Activated CD8-positive, alpha-beta memory T cell treated with anti-CD3 and anti-CD28 coated beads, Interleukin-2, amount 50 U/mL, for 24 hours (primary cell): ENCODE measurements around the gene SULF2.
"Not testable (repeated sequence)": the region's sequence is repeated elsewhere in the genome, so short reads cannot be mapped to it uniquely, and the experiment has no call there.

Source experiments
- DNase-seq: peaks from one replicate; pipeline ENCODE4 v3.0.0-alpha.2; 2020; ENCODE audit errors: extremely low read depth

Gene SULF2

DNA sequence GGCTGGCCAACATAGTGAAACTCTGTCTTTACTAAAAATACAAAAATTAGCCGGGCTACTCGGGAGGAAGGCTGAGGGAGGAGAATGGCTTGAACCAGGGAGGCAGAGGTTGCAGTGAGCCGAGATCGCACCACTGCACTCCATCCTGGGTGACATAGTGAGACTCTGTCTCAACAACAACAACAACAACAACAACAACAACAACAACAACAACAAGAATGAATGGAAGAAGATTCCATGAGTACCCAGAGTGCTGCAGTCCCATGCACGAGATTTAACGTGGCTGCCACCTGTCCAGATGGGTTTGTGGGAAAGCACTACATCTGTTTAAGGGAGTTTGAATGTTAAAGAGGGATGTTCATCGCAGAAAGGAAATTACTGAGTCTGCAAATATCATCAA, 19.7 kb upstream of the SULF2 start:
- DNase-seq, result not testable (repeated sequence)

DNA sequence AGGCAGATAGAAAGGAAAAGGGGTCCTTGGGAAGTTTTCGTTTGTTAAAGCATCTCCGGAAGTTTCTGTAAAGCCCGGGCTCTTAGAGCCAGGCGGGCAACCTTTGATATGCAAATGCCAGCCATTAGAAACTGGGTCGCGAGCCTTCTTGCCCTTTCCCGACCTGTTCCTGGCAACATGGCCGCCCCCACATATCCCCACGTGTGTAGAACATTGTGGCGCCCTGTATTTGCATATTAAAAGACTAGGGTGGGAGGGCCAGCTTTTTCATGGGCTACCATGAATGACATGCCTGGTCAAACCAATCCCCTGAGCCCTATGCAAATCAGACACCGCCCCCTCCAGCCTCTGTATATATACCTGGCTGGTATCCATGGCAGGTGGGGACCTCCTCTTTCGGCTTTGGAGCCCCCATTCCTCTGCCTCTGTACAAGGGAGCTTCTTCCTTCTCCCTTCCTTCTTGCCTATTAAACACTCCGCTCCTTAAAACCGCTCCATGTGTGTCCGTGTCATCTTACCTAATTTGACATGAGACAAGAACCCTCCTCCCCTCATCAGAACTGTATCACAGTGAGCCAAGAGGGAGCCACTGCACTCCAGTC, 19.0 kb upstream of the SULF2 start:
- not testable (repeated sequence) for DNase-seq

DNA sequence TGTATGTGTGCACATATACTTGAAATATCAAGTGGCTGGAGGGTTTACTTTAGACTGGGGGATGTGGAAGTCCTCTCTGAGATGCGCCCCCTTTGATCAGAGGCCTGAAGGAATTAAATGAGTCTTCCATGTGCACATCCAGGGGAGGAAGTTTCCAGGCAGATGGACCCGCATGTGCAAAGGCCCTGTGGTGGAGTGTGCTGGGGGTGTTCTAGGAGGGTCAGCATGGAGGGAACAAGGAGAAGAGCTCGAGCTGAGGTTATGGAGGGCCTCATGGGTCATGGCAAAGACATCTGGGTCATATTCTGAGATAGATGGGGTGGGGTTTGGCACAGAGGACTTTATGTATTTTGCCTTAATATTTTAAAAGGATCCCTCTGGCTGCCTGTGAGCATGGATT, 17.7 kb upstream of the SULF2 start:
- no peak for DNase-seq

DNA sequence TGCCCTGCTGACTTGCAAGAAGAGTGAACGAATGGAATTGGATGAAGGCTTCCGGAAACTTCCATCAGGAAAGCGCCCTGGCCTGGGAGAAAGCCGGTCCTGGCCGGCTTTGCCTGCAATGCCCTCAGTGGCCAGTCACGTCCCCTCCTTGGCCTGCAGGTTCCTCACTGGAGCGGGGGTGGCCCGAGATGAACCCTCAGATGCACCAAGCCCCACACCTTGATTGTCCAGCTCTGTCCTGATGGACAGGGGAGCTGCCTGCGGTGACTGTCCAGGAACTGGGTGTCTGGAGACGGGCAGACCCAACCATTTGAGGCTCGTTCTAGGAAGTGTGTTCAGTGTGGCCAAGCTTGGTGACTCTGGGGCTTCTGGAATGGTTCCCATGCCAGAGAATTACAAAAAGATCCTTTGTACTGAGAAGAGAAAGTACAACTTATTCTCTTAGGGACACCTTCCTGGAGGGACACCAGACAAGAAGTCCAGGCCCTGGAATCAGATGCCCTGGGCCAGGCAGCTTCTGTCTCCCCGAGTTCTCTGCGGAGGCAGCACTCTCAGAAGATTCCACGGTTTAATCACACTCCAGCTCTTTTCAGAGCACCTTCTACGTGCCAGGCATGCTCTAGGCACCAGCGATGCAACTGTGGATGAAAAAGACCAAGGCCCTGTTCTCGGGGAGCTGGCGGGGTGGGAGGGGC, 17.1 kb upstream of the SULF2 start:
- DNase-seq, result no peak

DNA sequence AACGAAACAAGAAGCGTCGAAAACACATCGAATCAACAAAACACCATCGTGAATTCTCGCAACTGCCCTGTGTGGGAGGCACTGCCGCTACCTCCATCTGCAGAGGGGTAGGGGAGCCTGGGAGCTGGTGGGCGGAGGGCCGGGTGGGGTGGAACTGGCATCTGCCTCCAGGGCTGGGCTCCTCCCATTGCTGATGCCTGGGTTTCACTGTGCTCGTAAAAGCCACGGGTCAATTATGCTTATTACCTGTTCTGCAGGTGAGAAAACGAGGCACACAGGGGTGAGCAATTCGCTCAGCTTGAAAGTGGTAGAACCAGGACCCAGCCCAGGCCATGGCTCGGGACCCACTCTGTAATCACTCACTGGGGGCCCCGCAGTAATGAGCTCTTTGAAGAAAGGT, 16.5 kb upstream of the SULF2 start:
- no peak for DNase-seq

DNA sequence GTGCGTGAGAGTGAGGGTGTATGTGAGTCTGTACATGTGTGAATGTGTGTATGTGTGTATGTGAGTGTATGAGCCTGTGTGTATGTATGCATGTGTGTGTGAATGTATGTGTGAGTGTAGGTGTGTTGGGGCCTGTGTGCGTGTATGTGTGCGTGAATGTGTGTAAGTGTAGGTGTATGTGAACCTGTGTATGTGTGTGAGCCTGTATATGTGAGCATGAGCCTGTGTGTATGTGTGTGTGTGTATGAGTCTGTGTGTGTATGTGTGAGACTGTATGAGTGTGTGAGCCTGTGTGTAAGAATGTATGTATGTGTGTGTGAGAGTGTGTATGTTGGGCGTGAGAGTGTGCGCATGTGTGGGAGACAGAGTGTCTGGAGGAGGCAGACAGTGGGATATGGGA, 15.8 kb upstream of the SULF2 start:
- no peak for DNase-seq

DNA sequence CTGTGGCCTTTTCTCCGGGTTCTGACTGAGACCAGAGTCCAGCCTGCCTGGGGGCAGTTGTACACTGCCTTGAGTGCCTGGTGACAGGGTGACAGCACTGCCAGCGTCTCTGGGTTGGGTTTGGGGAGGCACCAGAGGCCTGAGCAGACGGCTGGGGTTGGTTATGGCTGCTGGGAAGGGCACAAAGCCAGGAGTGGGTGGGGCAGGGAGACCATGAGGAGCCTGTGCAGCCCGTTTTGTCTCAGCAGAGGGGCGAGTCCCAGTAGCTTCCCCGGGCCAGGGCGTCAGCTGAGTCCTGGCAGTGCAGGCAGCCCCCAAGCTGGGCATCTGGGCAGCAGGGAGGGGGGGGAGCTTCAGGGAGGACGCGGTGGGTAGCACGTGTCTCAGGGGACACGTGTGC, 15.3 kb upstream of the SULF2 start:
- DNase-seq, result no peak

DNA sequence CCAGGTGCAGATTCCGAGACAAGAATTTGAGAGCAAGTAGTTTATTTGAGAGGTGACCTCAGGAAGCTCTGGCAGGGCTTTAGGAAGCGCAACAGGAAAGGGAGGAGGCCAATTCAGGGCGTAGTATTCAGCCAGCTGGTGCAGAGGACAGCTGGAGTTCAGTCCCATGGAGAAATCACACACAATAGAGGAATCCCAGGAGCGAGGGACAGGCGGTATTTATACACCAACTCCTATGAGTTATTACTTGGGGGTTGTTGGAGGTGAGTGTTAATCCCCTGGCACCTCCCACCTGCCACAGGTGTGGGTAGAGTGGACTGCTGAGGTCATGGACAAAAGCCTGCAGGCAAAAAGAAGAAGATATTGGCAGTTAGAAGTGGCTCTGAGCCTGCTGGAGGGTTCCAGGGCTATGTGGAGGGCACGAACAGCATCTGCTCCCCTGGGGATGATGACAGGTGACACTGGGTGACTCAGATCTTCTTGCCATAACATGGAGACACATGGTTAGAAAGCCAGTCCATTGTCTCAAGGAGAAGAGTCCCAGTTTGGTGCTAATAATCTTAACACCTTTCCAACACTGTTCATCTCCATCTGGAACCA, 13.9 kb upstream of the SULF2 start:
- no peak for DNase-seq

DNA sequence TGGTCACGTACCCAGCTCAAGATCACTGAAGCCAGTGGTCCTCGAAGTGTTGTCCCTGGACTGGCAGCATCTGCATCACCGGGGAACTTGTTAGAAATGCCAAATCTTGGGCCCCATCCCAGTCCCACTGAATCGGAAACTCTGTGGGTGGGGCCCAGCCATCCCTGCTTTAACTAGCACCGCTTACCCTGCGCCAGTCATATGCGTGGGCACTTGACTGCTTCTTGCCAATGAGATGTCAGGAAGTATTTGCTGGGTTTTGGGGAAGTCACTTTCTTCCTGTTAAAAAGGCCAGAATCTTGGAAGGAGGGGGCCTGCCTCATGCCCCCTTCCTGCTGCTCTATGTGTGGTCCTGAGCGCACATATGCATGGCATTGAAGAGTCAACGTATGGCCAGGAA, 11.7 kb upstream of the SULF2 start:
- no peak for DNase-seq

DNA sequence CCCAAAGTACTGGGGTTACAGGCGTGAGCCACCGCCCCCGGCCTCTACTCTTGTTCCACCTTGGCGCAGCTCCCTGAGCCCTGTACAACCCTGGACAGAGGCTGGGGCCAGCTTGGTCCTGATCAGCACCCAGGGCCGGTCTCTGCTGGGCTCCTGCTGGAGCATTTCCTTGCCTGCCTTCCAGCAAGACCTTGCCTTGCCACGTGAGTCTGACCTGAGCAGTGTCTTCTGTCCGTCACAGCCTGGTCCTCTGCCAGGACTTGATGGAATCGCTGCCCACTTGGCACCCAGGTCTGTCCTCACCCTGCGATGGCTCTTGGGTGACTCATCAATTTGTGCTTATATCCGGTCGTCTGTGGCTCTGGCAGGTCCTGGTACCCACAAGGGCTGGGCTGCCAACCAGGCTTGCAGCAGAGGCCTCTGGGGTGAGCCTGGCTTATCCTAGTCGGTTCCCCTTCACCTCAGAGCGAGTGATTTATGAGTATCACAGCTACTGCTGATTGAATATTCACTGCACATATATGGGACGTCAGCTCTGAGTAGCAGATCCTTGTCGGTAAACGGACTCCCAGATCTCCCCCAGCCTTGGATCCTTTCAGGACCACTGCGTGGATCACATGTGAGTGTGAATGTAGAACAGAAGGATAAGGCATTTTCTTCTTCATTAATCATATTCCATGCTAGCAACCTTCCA, 10.1 kb upstream of the SULF2 start:
- DNase-seq, result no peak

DNA sequence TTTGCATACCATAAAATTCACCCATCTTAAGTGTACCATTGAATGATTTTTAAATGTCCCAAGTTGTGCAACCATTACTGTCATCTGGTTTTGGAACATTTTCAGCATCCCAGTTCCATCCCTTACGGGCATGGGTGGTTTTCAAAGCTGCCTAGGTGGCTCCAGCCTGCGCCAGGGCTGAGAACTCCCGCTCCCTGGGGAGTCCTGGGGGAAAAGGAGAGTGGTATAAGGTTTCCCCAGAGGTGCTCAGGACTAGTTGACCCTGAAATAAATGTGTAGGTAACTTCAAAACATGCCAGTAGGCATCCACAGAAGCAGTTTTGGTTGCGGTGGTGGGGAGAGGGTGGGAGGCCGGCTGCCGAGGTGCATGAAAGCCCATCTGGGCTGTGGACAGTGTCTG, 9.0 kb upstream of the SULF2 start:
- not testable (repeated sequence) for DNase-seq

DNA sequence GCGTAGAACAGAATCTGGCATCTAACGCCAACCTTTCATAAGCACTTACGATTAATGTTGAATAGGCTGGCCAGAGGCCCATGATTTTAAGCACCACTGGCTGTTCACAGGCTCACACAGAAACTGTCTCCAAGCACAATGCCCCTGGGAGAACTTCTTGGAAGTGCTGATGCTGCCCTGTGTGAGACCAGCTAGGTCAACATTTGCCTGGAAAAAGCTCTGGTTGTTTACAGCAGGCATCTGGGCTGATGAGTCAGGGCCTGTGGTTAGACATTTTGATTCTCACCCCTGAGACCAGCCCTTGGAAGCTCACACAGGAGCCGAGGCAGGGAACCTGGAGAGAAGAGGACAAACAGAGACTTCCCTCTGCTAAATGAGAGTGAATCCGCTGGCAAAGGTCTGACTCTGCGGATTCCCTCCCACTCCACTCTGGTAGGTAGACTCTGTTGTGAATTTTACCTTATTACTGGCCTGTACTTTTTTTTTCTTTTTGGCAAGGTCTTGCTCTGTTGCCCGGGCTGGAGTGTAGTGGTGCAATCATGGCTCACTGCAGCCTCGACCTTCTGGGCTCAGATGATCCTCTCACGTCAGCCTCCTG, 6.8 kb upstream of the SULF2 start:
- DNase-seq, result no peak

DNA sequence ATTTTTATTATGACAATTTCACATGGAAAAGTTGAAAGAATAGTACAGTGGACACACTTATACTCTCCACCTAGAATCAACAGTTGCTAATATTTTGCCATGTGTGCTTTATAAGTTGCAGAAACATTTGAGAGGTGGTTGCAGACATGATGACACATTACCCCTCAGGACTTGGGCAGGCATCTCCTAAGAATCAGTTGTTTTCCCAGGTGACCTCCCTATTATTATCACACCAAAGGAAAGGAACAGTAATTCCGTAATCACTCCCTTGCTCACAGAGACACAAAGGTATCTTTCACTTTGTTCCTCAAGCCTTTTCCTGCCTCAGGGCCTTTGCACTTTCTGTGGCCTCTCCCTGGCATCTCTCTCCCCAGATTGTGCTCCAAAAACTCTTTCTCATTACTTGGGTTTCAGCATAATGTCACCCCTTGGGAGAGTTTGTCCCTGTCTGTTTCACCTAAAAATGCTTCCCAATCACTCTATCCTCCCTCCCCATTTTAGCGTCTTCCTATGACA, 5.9 kb upstream of the SULF2 start:
- DNase-seq, result no peak

DNA sequence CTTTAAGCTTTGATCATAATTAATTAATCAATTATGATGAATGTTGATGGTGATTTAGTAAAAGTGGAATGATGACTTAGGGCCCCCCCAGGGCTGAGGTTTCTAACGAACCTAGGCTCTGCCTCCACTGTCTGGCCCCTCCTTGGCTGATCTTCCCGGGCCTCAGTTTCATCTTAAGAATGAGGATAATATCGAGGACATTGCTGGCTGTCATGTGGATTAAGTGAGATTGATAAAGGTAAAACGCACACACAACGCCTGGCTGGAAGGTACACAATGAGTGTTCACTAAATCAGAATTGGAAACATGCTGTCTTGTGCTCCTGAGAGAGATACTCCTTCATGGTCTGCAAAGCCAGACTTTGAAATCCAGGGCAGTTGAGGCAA, 5.3 kb upstream of the SULF2 start:
- DNase-seq, result no peak

DNA sequence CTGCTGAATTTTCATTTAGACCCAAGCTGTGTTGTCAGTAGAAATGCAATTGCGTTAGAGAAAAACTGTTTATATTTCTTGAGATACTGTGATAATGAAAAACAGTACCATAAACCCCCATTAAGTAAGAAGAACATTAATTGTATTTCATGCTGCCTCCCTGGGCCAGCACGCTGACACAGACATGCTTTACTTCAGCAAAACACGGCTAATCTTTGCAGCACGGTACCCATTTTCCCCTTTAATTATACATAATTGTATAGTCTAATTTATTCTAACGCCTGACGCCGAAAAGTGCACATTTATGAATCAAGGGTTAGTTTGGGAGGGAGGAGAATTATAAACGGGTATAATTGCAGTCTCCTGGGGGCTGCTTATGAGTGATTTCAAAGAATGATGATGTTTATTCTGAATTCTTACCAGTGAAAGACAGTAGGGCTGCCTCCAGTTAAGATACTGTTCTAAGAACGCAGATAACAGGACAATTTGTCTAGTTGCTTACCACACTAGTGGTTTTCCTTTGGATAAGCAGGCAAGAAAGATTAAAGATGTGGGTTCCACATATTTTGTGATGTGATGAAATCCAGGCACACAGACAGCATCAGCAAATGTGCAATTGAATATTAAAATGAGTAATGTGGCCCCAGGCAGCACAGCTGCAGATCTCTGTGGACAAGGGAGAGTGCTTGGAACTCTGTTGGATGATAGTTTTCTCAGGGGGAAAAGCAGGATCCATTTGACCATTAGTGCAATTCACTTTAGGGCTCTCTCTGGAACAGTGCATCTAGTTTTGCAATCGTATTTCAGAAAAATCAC, 4.7 kb upstream of the SULF2 start:
- DNase-seq, result no peak

DNA sequence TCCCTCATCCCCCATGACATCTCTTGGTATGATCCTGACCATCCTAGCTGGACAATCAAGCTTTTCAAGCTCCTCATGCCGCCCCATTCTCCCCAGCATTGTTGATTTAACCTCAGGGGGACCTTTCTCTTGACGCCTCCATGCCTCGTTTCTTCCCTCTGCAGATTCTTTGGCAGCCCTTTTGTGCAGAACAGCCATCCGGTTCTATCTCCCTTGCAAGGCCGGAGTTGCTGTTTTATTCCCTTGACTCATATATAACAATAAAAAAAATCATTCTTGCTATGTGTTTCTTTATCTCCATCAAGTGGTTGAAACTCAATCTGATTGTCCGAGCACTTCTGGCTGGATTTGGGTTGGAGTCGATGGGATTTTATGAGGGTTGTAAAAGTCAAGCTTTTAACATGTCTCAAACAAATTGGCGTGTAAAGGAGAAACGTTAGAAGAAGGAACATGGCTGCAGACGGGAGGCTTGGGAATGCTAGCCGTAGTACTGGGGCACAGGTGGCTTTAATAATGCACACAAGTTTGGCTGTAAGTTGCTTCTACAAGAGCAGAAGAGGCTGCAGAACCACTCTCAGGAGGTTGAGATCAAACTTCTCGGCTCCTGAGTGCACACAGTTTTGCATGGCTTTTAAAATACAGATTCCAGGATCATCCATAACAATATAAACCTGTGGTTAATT, 3.9 kb upstream of the SULF2 start:
- no peak for DNase-seq

DNA sequence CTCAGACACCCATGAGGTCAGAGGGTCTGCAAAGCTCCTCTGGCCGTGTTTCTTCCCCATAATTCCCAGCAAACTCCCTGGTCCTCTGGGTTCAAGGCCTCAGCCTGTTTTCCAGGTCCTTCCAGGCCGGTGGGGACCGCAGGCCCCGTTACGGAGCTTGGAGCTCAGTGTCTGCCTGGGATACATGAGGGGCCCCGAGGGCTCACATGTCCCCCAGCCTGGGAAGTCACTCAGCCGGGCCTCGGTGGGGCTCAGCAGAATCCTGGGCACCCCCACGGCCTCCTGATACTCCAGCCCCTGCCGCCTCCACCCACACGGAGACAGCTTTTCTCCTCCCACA, 3.4 kb upstream of the SULF2 start:
- no peak for DNase-seq

DNA sequence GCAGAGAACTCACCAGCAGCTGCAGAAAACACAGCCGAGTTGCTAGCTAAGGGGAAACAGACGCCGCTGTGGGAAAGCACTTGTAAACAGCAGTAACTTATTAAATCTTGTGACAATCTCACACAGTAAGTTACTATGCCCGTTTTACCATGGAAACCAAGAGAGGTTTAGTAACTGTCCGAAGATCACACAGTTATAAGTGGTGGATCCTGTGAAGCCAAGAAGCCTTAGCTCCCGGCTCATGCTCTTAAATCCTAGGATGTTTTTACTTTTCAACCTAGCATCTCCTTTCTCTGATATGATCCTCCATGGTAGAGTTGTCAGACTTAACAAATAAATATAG, 1.5 kb upstream of the SULF2 start:
- no peak for DNase-seq

DNA sequence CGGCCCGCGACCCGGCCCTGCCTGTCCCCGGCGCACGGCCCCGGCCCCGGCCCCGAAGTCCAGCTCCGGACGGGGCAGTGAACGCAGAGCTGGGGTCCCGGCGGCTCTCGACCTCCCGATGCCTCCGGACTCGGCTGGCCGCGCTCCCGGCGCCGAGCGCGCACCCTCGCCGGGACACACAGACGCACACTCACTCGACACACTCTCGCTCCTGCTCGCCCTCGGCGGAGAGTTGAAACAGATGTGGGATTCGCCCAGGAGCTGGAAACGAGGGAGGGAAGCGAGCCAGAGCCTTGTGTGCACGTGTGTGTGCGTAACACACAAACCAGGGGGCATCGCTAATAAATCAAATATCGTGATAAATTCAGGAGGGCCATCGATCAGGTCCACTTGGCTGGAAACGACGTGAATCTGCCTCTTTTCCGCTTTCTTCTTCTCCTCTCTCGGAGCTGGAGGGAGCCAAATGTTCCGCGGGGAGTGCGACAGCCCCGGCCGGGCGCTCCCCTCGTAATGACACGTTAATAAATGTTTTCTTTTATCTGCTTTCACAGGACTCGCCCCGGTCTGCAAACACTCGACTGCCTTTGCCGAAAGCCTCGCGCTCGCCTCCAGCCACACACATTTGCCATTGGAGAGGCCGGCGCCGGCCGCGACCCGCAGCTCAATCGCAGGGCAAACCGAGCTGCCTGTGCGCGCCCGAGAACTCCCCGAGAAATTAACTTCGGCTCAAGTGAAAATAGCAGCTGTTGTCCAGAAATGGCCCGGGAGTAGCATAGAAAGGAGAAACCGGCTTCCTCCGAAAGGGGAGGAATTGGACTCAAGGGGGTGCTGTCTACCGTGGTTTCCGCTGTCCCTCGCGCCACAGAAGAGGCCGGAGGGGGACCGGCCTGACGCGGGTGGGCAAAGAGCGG, 828 bp upstream of the SULF2 start:
- no peak for DNase-seq
